HG03571 (cell line): ENCODE measurements around the gene FAM227B.
"Not testable (repeated sequence)": the region's sequence is repeated elsewhere in the genome, so short reads cannot be mapped to it uniquely, and the experiment has no call there.

Source experiments
- ATAC-seq: cut with Tn5 transposase; IDR thresholded peaks from one replicate; pipeline ENCODE4 v1.9.1; 2021; ENCODE audit not compliant: unreplicated experiment

FAM227B gene

GRCh38 chr15:49612240-49612639 lies 8.4 kb downstream of the FAM227B start:
- not testable (repeated sequence) for ATAC-seq

GRCh38 chr15:49610157-49610918 lies 10.3 kb downstream of the FAM227B start:
- no peak for ATAC-seq

GRCh38 chr15:49606594-49606993 lies 14.0 kb downstream of the FAM227B start:
- no peak for ATAC-seq

GRCh38 chr15:49605588-49605987 lies 15.0 kb downstream of the FAM227B start:
- ATAC-seq, result no peak

GRCh38 chr15:49604625-49605409 lies 15.8 kb downstream of the FAM227B start:
- no peak for ATAC-seq

- ATAC-seq, result not testable (repeated sequence)
Measured at GRCh38 chr15:49592829-49593316, 27.7 kb downstream of the FAM227B start.

GRCh38 chr15:49589030-49589429 lies 31.6 kb downstream of the FAM227B start:
- ATAC-seq, result no peak

GRCh38 chr15:49573421-49573820 lies 47.2 kb downstream of the FAM227B start:
- ATAC-seq, result no peak

- ATAC-seq, result no peak
Measured at GRCh38 chr15:49570672-49571071, 49.9 kb downstream of the FAM227B start.

GRCh38 chr15:49570174-49570573 lies 50.4 kb downstream of the FAM227B start:
- ATAC-seq, result no peak

- no peak for ATAC-seq
Measured at GRCh38 chr15:49560045-49560444, 60.6 kb downstream of the FAM227B start.

GRCh38 chr15:49558929-49559328 lies 61.7 kb downstream of the FAM227B start:
- ATAC-seq, result no peak

- no peak for ATAC-seq
Measured at GRCh38 chr15:49556437-49556836, 64.2 kb downstream of the FAM227B start.

- not testable (repeated sequence) for ATAC-seq
Measured at GRCh38 chr15:49550342-49550741, 70.3 kb downstream of the FAM227B start.

GRCh38 chr15:49538520-49538919 lies 82.1 kb downstream of the FAM227B start:
- no peak for ATAC-seq

GRCh38 chr15:49530092-49530491 lies 90.5 kb downstream of the FAM227B start:
- no peak for ATAC-seq

GRCh38 chr15:49528289-49528688 lies 92.3 kb downstream of the FAM227B start:
- no peak for ATAC-seq

GRCh38 chr15:49521802-49522201 lies 98.8 kb downstream of the FAM227B start:
- ATAC-seq, result no peak

- not testable (repeated sequence) for ATAC-seq
Measured at GRCh38 chr15:49512739-49513138, 107.9 kb downstream of the FAM227B start.

GRCh38 chr15:49507261-49507660 lies 113.4 kb downstream of the FAM227B start:
- ATAC-seq, result no peak

- no peak for ATAC-seq
Measured at GRCh38 chr15:49506341-49506740, 114.3 kb downstream of the FAM227B start.

GRCh38 chr15:49501586-49501985 lies 119.0 kb downstream of the FAM227B start:
- no peak for ATAC-seq
